ENCODE results near the gene RASGRP4.

DNA sequence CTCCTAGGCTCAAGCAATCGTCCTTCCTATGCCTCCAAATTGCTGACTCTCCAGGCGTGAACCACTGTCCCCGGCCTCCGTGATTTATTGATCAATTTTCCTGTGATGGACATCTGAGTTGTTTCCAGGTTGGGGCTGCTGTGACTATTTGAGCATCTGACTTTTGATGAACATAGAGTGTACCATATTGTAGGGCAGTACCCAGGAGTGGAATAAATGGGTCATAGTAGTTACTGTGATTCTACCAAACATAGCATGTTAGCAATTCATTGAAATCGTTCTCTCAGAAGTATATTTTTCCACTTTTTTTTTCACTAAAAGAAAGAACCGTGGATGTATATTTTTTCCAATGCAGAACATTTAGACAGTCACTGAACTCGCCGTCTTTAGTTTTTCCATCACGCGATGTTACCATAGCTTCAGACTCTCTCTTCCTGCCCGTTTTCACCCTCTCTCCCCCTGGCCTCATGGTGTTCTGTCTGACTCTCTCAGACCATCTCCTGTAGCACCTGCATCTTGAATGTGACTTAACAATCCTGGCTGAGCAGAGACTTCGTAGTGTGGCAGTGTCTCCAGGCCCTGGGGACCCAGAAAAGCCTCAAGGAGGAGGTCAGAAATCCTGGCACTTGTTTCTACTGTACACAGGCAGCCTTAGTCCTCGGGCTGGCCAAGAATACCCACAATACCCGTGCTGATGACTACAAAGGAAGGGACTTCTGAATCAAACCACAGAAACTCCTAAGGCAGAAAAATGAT is 3.2 kb upstream of the RASGRP4 start:
- TF ChIP-seq, protein P1, sequence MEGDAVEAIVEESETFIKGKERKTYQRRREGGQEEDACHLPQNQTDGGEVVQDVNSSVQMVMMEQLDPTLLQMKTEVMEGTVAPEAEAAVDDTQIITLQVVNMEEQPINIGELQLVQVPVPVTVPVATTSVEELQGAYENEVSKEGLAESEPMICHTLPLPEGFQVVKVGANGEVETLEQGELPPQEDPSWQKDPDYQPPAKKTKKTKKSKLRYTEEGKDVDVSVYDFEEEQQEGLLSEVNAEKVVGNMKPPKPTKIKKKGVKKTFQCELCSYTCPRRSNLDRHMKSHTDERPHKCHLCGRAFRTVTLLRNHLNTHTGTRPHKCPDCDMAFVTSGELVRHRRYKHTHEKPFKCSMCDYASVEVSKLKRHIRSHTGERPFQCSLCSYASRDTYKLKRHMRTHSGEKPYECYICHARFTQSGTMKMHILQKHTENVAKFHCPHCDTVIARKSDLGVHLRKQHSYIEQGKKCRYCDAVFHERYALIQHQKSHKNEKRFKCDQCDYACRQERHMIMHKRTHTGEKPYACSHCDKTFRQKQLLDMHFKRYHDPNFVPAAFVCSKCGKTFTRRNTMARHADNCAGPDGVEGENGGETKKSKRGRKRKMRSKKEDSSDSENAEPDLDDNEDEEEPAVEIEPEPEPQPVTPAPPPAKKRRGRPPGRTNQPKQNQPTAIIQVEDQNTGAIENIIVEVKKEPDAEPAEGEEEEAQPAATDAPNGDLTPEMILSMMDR (optimal IDR thresholded peaks at IDR 0.05 in 1 of 3, IDR thresholded peaks at IDR 0.05 in 1 of 3, conservative IDR thresholded peaks at IDR 0.05 in 1 of 3; ENCODE audit: extremely low read depth in 1 of 3, insufficient read depth in 2 of 3, low read length in 3 of 3), result no peak
- TF ChIP-seq EZH2 (IDR thresholded peaks at IDR 0.05; ENCODE audit: low read length), result no peak

All from keratinocyte (primary cell).